Skin of body (tissue), 2 donors: ENCODE data around the gene PDXK. TPM values are rescaled to one million over a fixed set of nuclear protein-coding genes. Genes with fewer than 3 reads are reported as not detected.

Source experiments
- DNase-seq: peaks from one replicate; lab custom pipeline; 2025; lab: John Stamatoyannopoulos, UW
- total RNA-seq: library from RNA; depleted of rRNA; stranded (reverse); fragments of >200 nt; gene quantifications from one replicate; pipeline ENCODE4 v1.2.3, GENCODE V29; 2014

Gene PDXK
- total RNA-seq, 1 donor from 2014 or later: 38.8 TPM

- DNase-seq: no peak
Observed at GRCh38 chr21:43779660-43780059, 60.7 kb downstream of the PDXK start.

- no peak for DNase-seq
Observed at GRCh38 chr21:43781846-43782245, 62.9 kb downstream of the PDXK start.

GRCh38 chr21:43782431-43783097 is 63.6 kb downstream of the PDXK start:
- DNase-seq: no peak

- no peak for DNase-seq
Observed at GRCh38 chr21:43783098-43783700, 64.3 kb downstream of the PDXK start.

- no peak for DNase-seq
Observed at GRCh38 chr21:43785134-43785533, 66.2 kb downstream of the PDXK start.

GRCh38 chr21:43786300-43786806 is 67.4 kb downstream of the PDXK start:
- no peak for DNase-seq

- no peak for DNase-seq
Observed at GRCh38 chr21:43786807-43787440, 68.0 kb downstream of the PDXK start.

- DNase-seq: peak; percentile 92
Observed at GRCh38 chr21:43789276-43790009, 70.5 kb downstream of the PDXK start, which contains the start of gene RRP1. Gene RRP1, plus strand, starts transcription at chr21:43789577. Its CDS starts 53 bp downstream, at chr21:43789630.

GRCh38 chr21:43790010-43790524 is 71.1 kb downstream of the PDXK start:
- DNase-seq: no peak

- DNase-seq: no peak
Observed at GRCh38 chr21:43792406-43792805, 73.5 kb downstream of the PDXK start.

GRCh38 chr21:43793243-43793642 is 74.3 kb downstream of the PDXK start:
- no peak for DNase-seq

- no peak for DNase-seq
Observed at GRCh38 chr21:43794311-43794710, 75.4 kb downstream of the PDXK start.

- DNase-seq: no peak
Observed at GRCh38 chr21:43794857-43795256, 75.9 kb downstream of the PDXK start.

GRCh38 chr21:43797415-43797814 is 78.5 kb downstream of the PDXK start:
- DNase-seq: no peak

GRCh38 chr21:43797925-43798715 is 79.2 kb downstream of the PDXK start:
- no peak for DNase-seq

GRCh38 chr21:43799301-43799840 is 80.4 kb downstream of the PDXK start:
- DNase-seq: no peak

- no peak for DNase-seq
Observed at GRCh38 chr21:43800124-43800523, 81.2 kb downstream of the PDXK start.

GRCh38 chr21:43800566-43800965 is 81.6 kb downstream of the PDXK start:
- no peak for DNase-seq

- DNase-seq: no peak
Observed at GRCh38 chr21:43801006-43801783, 82.3 kb downstream of the PDXK start.
